WI38 (cell line): Measurements from ENCODE around the gene MRPS9.
A peak's percentile ranks its signal among the peaks of the same experiment; 100 is the strongest.

ENCODE experiments used
- H3K4me3 ChIP-seq: 2 replicates; pipeline ENCODE4 v1.5.1; 2011; ENCODE audit warnings: low read depth, mild to moderate bottlenecking, control low read depth, low read length
- CTCF ChIP-seq: IDR thresholded peaks from 2 replicates; pipeline ENCODE4 v1.5.1; 2012; ENCODE audit warnings: low read depth, mild to moderate bottlenecking, control low read depth, low read length

MRPS9 gene

GRCh38 chr2:105117565-105117964 is 79.7 kb downstream of the MRPS9 start:
- no peak for TF ChIP-seq CTCF
- H3K4me3 ChIP-seq: no peak overlapping the region

- H3K4me3 ChIP-seq: no peak overlapping the region
- peak; percentile 14; the same call in 1 of the 2 replicates for TF ChIP-seq CTCF
Measured at GRCh38 chr2:105118960-105119359, 81.1 kb downstream of the MRPS9 start.

- TF ChIP-seq CTCF: no peak
- no peak overlapping the region for H3K4me3 ChIP-seq
Measured at GRCh38 chr2:105121434-105121833, 83.6 kb downstream of the MRPS9 start.

- H3K4me3 ChIP-seq: no peak overlapping the region
- TF ChIP-seq CTCF: no peak
Measured at GRCh38 chr2:105125428-105125827, 87.6 kb downstream of the MRPS9 start.

GRCh38 chr2:105125920-105126319 is 88.1 kb downstream of the MRPS9 start:
- TF ChIP-seq CTCF: no peak

GRCh38 chr2:105126336-105126735 is 88.5 kb downstream of the MRPS9 start:
- no peak overlapping the region for H3K4me3 ChIP-seq
- TF ChIP-seq CTCF: no peak

More at GRCh38 chr2:105125920-105126319, 88.1 kb downstream of the MRPS9 start:
- no peak overlapping the region for H3K4me3 ChIP-seq

GRCh38 chr2:105127289-105127915 is 89.5 kb downstream of the MRPS9 start:
- H3K4me3 ChIP-seq: no peak overlapping the region
- TF ChIP-seq CTCF: no peak
